GM21367 (cell line): ENCODE results near the gene XYLT1.

ENCODE experiments used
- ATAC-seq: cut with Tn5 transposase; IDR thresholded peaks from one replicate; pipeline ENCODE4 v1.9.1; 2021; ENCODE audit not compliant: unreplicated experiment

The XYLT1 gene

DNA sequence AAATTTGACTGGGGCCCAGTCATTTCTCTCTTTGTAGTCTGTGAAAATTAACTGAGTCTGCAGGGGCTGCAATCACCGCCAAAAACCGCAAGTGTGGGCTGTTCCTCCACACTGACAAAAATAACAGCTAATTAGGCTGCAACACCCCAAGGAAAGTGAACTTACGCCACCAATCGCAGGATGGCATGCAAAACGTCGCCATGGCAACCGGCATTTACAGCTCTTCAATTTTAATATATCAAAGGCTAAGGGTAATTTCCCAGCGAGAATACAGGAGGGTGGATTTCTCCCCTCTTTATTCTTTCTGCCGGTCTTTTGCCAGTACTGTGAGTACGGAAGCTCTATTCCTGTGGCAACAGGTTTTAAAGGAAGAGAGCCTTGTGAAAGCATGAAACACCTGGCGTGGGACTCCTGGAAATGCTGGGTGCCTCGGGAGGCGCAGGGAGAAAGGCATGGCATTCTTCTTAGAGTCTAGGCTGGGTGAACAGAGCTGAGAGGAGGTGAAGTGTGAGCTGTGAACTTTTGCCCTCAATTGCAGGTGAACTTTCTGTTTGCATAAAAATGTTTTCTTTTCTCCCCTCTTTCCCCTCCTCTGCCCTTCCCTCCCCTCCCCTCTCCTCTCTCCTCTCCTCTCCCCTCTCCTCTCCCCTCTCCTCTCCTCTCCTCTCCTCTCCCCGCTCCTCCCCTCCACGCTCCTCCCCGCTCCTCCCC lies 399.7 kb downstream of the XYLT1 start:
- peak; percentile 65 for ATAC-seq

DNA sequence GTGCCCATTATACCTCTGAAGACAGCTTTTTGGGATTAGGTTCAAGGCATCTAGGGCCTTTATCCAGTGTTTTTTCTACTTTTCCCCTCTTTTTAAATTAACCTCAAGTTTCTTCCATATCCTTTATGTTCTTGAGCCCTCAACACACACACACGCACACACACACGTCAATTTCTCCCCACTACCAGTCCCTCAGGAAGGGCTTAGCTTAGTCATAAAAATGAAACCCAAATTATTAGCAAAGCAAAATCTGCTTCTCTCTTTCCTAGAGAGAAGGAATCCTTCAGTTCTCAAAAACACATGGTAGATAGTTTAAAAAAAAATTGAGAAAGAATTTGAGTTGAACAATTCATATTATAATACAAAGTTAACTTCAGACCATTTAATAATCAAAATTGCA lies 401.1 kb downstream of the XYLT1 start:
- ATAC-seq: no peak

DNA sequence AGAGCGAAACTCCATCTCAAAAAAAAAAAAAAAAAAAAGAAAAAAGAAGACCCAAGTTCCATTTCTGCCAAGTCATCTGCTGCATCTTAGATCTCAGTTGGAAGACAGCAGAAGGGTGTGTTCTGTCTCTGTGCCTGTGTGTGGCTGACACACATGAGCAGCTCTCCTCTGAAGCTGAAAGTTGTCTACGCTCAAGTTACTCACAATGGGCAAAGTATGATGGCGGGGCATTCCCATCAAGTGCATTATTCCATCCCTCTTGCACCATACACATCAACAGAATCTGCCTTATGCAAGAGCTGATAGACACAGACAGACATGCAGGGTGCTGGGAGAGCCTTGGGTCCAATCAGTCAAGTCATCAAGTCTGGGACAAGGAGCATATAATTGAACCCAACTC lies 402.2 kb downstream of the XYLT1 start:
- no peak for ATAC-seq

GRCh38 chr16:17067882-17068281 lies 402.9 kb downstream of the XYLT1 start:
- no peak for ATAC-seq

DNA sequence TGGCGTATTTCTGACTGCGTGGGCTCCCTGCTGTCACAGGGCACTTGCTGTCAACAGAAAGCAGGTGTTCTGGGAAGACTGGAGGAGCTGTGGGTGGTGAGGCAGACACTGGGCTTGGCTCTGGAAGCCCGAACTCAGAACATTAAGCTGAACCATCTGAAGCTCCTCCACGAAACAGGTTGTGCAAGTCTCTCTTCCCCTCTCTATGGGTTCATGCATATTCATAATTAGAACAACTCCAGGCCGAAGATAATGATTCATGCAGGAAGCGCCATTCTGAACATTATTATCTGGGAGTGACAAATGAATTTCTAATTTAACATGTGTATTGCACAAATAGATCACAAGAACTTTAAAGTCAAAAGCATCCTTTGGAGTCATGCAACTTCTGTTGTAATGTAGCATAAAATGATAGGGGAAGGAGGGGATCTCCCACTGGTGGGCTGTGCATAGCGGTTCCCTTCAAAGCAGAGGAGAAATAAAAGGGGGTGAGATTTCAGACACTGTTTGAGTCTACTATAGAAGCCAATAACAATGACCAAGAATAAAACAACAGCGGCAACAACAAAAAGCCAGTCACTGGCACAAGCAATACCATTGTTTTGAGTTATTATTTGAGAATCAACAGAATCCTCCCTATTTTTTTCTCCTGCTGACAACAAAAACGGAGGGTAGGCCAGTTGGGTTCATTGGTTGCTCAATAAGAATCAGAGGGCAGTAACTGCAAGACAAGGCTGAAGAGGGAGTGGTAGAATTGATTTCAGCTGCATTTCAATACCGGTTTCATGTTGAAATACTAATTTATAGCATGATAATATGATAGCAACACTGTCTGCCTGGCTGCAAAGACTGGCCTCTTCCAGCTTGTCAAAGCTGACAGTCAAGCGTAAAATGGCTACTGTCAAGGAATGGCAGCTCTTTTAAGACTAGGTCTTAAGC lies 407.3 kb downstream of the XYLT1 start:
- ATAC-seq: no peak

GRCh38 chr16:17062676-17063075 lies 408.1 kb downstream of the XYLT1 start:
- ATAC-seq: no peak

- ATAC-seq: no peak
These were observed 409.4 kb downstream of the XYLT1 start for GRCh38 chr16:17061326-17061725.

GRCh38 chr16:17058471-17058870 lies 412.3 kb downstream of the XYLT1 start:
- ATAC-seq: no peak

- ATAC-seq: no peak
These were observed 414.1 kb downstream of the XYLT1 start for GRCh38 chr16:17056666-17057065.

DNA sequence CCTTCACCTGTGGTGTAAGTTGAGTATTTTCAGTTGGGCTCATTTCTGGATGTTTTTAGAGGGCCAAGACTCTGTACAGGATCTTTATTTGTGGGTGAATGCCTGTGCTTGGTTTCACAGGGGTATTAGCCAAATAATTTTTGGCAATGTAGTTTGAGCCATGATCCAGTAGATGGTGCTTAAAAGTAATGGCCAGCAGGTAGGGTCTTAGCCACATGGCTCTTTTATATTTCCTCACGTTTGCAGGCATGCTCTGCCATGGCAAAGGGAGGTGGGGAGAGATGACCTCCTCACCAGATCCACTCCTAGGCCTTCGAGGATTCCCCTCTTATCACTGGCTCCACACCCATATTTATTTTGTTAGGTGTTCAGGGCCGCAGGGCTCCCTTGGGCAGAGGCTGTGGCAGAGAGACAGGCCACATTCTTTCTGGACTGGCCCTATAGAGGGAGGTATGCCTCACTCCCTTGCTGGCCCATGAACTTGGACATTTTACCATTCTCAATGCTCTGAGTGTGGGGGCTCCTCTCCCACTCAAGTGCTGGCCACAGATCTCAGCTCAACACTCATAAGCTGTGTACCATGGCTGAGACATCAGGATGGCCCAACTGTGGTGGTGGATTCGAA lies 417.1 kb downstream of the XYLT1 start:
- ATAC-seq: no peak
